Renal cortex interstitium (tissue), 11 donors: ENCODE data around the gene LHX8. TPM values are rescaled to one million over a fixed set of nuclear protein-coding genes. Genes with fewer than 3 reads are reported as not detected.
"Not testable (repeated sequence)": the region's sequence is repeated elsewhere in the genome, so short reads cannot be mapped to it uniquely, and the experiment has no call there.

ENCODE experiments used
- DNase-seq, 11 donors: peaks; one replicate each; pipeline ENCODE4 v3.0.0-alpha.2; 2013; ENCODE audit warnings: low read depth in 9 of 11, low spot score in 4 of 11; ENCODE audit errors: extremely low read depth in 1 of 11
- polyA plus RNA-seq, 3 donors: library from polyadenylated mRNA; unstranded; fragments of 120-200 nt; gene quantifications; one replicate each; pipeline ENCODE4 v1.2.1, GENCODE V29; 2013; ENCODE audit not compliant: insufficient read length in 3 of 3

LHX8 gene
- polyA plus RNA-seq, 3 donors: not detected

GRCh38 chr1:75181214-75181955, 47.2 kb downstream of the LHX8 start:
- not testable (repeated sequence) for DNase-seq

DNA sequence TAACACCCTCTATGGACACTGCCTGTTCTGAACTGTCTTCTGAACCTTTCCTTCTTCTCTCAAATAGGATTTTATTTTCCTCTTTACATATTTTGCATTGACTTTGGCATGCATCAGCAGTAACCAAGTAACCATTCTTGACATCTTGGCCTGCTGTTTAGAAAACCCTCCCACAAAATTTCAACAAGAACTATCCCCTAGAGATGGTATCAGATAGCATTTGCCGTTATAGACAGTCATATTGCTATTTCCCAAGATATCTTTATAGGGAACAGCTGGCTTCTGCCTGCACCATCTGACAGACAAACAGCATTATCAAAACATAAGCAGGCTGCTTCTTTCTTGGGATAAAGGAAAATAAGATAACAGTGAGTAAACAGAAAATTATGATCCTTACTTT, 54.7 kb downstream of the LHX8 start:
- no peak for DNase-seq

DNA sequence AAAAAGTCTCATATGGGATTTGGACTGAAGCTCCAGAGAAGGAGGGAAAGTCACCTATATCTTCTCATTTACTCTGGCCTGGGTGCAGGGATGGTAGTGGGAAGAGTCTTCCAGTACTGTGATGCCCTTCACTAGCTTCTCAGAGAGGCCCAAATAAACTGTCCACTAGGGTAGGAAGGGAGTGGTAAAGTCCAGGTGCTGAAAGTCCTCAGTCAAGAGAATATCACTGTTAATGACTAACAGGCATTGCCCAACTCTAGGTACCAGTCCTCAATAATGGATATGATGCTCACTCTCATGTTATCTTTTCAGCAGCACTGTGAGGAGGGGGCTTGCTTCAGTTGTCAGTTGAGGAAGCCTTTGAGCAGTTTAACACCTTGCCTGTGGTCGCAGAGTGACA, 64.0 kb downstream of the LHX8 start:
- no peak for DNase-seq

DNA sequence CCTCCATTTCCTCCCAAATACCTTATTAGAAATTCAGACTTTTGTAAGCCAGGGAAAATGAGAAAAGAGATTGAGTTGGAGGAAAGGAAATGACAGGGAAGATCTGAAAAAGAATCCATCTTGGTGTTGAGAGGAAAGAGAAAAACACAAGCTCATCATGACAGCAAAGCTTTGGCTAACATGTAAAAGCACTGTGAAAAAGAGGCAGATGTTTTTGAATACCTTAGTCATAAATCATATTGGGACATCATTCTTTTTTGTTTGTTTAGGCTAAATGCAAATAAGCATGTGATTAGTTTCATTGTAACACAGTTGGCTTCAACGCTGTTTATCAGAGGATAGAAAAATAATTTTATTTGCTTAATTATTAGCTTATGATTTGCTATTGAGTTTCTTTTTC, 64.6 kb downstream of the LHX8 start:
- no peak for DNase-seq

DNA sequence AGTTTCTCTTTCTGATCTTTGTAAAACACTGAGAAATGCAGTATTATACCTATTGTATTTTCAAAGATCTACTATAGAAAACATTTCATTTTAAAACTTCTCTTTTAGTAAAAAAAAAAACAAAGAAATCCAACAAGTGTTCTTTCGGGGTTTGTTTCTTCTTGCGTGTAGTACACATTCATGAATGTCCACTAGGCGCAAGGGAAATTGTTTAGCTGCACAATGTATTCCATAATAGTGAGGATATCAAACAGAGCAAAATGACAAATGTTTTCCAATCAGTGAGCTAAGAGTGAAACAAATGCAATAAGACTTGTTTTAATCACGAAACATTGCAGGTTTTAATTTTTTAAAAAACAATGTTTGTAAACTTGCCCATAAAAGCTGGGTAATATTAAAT, 68.6 kb downstream of the LHX8 start:
- no peak for DNase-seq

- DNase-seq: peak in 10 of 11 donors; percentile 4 to 37 (median 20)
These were observed 69.5 kb downstream of the LHX8 start for GRCh38 chr1:75203415-75204277.

GRCh38 chr1:75208862-75209261, 74.7 kb downstream of the LHX8 start:
- DNase-seq: no peak
